Panc1 (cell line): Measurements from ENCODE around the gene TTC28. TPM values are rescaled to one million over a fixed set of nuclear protein-coding genes. Genes with fewer than 3 reads are reported as not detected.

ENCODE experiments used
- ATAC-seq: fragments of 200-7000 bp; cut with Tn5 transposase; 2 replicates; pipeline ENCODE4 v1.9.1; 2020; ENCODE audit warnings: mild to moderate bottlenecking, moderate library complexity
- BruUV-seq: library from RNA; stranded (reverse); fragments of 400-500 nt; replicated peaks from 2 replicates; lab custom pipeline; 2021; lab: Mats Ljungman, UMichigan
- CTCF ChIA-PET: fragments of 300-600 bp; sonication (Branson Sonifier 250); formaldehyde crosslinking; loops from one replicate; lab custom pipeline; 2022; ENCODE audit warnings: antibody characterized with exemption; lab: Charles Lee
- POLR2A ChIA-PET: fragments of 300-600 bp; sonication (Branson Sonifier 250); formaldehyde crosslinking; loops from one replicate; lab custom pipeline; 2022; ENCODE audit warnings: antibody characterized with exemption; lab: Charles Lee
- DNase-seq: peaks from one replicate; pipeline ENCODE4 v3.0.0-alpha.2; 2010; ENCODE audit warnings: low read depth, low spot score
- H3K27ac ChIP-seq: 2 replicates; pipeline ENCODE4 v1.5.1; 2011; ENCODE audit warnings: mild to moderate bottlenecking, low read length, inconsistent platforms
- H3K27me3 ChIP-seq: fragments of 200-500 bp; sonication (Bioruptor generic); 2 replicates; pipeline ENCODE4 v1.6.0; 2014; ENCODE audit warnings: low read length, inconsistent platforms; ENCODE audit not compliant: control insufficient read depth, insufficient read depth
- H3K36me3 ChIP-seq: fragments of 200-500 bp; sonication (Bioruptor generic); 2 replicates; pipeline ENCODE4 v1.5.1; 2014; ENCODE audit warnings: inconsistent platforms, mild to moderate bottlenecking, low read length, moderate library complexity; ENCODE audit not compliant: control insufficient read depth, insufficient read depth
- H3K4me1 ChIP-seq: 2 replicates; pipeline ENCODE4 v1.5.1; 2011; ENCODE audit warnings: inconsistent platforms, mild to moderate bottlenecking, low read length, moderate library complexity; ENCODE audit not compliant: control insufficient read depth, insufficient read depth
- H3K4me3 ChIP-seq, 2 experiments: 2 replicates each; pipeline ENCODE4 v1.5.1; 2011 to 2012; ENCODE audit warnings: low read depth in 2 of 2, low read length in 2 of 2, mild to moderate bottlenecking in 2 of 2, inconsistent platforms in 1 of 2, moderate library complexity in 1 of 2
- H3K9me3 ChIP-seq: fragments of 200-500 bp; sonication (Bioruptor generic); 2 replicates; pipeline ENCODE4 v1.5.1; 2014; ENCODE audit warnings: low read depth, mild to moderate bottlenecking, inconsistent platforms, low read length, moderate library complexity; ENCODE audit not compliant: control insufficient read depth, insufficient read depth
- POLR2AphosphoS5 ChIP-seq: IDR thresholded peaks from 2 replicates; pipeline ENCODE4 v1.6.1; 2012; ENCODE audit warnings: mild to moderate bottlenecking, low read depth, low read length, moderate library complexity
- SIN3A ChIP-seq: IDR thresholded peaks from 2 replicates; pipeline ENCODE4 v1.6.1; 2012; ENCODE audit warnings: low read depth, mild to moderate bottlenecking, low read length, moderate library complexity, borderline replicate concordance; ENCODE audit not compliant: insufficient read depth
- TCF7L2 ChIP-seq: IDR thresholded peaks from 2 replicates; pipeline ENCODE4 v1.6.1; 2011; ENCODE audit warnings: mild to moderate bottlenecking, low read depth, low read length, inconsistent platforms
- in situ Hi-C: cut with HindIII; loops from 2 replicates; pipeline ENCODE4 v1.10.0; 2016; ENCODE audit warnings: low sequenced_read_pairs, low pct_unique_long_range_greater_than_20kb
- intact Hi-C: fragments of 100-400 bp; cut with micrococcal nuclease; formaldehyde crosslinking; loops from one replicate; pipeline ENCODE4 v1.10.0; 2022; ENCODE audit not compliant: unreplicated experiment
- total RNA-seq: library from RNA; stranded (reverse); gene quantifications from one replicate; pipeline ENCODE4 v1.2.1, GENCODE V29; 2021; ENCODE audit not compliant: unreplicated experiment
- TF ChIP-seq, protein P1 (sequence below), 2 experiments: IDR thresholded peaks; 2 replicates each; pipeline ENCODE4 v1.6.1; 2011 to 2012; ENCODE audit warnings: low read depth in 2 of 2, control low read depth in 1 of 2, low read length in 1 of 2, mild to moderate bottlenecking in 1 of 2, moderate library complexity in 1 of 2; ENCODE audit not compliant: insufficient read depth in 1 of 2
- TF ChIP-seq, protein P2 (sequence below): fragments of 450-650 bp; IDR thresholded peaks from 2 replicates; pipeline ENCODE4 v1.5.1; 2017; ENCODE audit warnings: mild to moderate bottlenecking

Gene TTC28
- total RNA-seq, 1 experiment from 2014 or later, result 24.8 TPM

DNA sequence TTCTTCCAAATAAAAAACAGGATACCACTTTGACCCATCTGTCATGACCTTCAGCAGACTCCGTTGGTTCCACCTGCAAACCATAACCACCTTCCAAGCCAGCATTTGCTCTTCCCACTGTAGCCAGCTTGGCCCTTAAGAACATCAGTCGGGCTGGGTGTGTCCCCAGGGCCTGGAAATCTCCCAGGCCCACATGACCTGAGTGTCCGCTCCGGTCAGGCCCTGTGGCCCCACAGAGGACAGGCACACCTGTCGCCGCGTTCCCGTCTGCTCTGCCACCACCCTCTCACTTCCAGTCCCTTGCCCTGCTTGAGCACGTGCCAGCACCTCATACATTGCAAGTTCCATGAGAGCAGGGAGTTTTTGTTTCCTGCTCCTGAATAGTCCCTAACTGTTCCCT, 694.9 kb downstream of the TTC28 start:
- ChIA-PET CTCF (no interaction called here), POLR2A (no interaction called here)
- in situ Hi-C loops, result no loop called here
- Histone ChIP-seq H3K27ac (no peak overlapping the region), H3K4me1 (no peaks in the 10 kb centered on the region), H3K4me3 (no peak overlapping the region), H3K27me3 (no peaks in the 10 kb centered on the region), H3K36me3 (no peaks in the 10 kb centered on the region; the same call in 1 of the 2 replicates), H3K9me3 (no peaks in the 10 kb centered on the region)
- DNase-seq (no peak), ATAC-seq (no peak)
- BruUV-seq, result no TSS peak
- TF ChIP-seq TCF7L2 (no peak), SIN3A (no peak), POLR2AphosphoS5 (no peak)
- TF ChIP-seq, protein P1, sequence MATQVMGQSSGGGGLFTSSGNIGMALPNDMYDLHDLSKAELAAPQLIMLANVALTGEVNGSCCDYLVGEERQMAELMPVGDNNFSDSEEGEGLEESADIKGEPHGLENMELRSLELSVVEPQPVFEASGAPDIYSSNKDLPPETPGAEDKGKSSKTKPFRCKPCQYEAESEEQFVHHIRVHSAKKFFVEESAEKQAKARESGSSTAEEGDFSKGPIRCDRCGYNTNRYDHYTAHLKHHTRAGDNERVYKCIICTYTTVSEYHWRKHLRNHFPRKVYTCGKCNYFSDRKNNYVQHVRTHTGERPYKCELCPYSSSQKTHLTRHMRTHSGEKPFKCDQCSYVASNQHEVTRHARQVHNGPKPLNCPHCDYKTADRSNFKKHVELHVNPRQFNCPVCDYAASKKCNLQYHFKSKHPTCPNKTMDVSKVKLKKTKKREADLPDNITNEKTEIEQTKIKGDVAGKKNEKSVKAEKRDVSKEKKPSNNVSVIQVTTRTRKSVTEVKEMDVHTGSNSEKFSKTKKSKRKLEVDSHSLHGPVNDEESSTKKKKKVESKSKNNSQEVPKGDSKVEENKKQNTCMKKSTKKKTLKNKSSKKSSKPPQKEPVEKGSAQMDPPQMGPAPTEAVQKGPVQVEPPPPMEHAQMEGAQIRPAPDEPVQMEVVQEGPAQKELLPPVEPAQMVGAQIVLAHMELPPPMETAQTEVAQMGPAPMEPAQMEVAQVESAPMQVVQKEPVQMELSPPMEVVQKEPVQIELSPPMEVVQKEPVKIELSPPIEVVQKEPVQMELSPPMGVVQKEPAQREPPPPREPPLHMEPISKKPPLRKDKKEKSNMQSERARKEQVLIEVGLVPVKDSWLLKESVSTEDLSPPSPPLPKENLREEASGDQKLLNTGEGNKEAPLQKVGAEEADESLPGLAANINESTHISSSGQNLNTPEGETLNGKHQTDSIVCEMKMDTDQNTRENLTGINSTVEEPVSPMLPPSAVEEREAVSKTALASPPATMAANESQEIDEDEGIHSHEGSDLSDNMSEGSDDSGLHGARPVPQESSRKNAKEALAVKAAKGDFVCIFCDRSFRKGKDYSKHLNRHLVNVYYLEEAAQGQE (IDR thresholded peaks at IDR 0.05; ENCODE audit: insufficient read depth in 1 of 2, low read depth in 2 of 2, low read length in 1 of 2), result no peak
- TF ChIP-seq, protein P2, sequence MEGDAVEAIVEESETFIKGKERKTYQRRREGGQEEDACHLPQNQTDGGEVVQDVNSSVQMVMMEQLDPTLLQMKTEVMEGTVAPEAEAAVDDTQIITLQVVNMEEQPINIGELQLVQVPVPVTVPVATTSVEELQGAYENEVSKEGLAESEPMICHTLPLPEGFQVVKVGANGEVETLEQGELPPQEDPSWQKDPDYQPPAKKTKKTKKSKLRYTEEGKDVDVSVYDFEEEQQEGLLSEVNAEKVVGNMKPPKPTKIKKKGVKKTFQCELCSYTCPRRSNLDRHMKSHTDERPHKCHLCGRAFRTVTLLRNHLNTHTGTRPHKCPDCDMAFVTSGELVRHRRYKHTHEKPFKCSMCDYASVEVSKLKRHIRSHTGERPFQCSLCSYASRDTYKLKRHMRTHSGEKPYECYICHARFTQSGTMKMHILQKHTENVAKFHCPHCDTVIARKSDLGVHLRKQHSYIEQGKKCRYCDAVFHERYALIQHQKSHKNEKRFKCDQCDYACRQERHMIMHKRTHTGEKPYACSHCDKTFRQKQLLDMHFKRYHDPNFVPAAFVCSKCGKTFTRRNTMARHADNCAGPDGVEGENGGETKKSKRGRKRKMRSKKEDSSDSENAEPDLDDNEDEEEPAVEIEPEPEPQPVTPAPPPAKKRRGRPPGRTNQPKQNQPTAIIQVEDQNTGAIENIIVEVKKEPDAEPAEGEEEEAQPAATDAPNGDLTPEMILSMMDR, result no peak
- intact Hi-C loops, result no loop called here

DNA sequence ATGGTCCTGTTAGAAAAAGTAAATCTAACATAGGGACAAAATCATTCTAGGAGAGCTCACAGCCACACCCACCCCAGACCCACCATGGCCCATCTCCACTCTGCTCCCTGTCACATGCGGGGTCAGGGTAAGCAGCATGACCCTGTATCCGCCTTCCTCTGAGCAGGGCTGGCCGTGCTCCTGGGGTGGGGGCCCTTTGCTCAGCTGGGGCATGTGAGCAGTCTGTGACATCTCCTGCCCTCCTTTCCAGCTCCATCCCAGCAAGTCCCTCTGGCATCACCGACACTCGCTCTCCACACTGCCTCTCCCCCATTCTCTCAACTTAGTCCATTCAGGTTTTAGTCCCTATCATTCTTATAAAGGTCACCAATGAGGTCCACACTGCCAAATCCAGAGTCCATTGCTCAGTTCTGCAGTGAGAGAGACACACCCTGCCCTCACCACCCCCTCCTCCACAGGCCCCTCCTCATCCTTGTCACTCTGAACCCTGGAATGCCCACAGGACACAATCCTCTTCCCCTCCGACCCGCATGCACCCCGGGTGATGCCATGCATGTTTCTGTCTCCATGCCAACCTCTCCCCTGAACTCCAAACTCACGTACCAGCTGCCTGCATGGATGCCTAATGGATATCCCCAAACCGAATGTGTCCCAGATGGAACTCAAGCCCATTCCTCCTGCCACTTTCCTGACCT, 695.5 kb downstream of the TTC28 start:
- TF ChIP-seq POLR2AphosphoS5 (no peak), TCF7L2 (no peak), SIN3A (no peak)
- TF ChIP-seq, protein P1 (IDR thresholded peaks at IDR 0.05; ENCODE audit: insufficient read depth in 1 of 2, low read depth in 2 of 2, low read length in 1 of 2), result no peak
- Histone ChIP-seq H3K9me3 (no peaks in the 10 kb centered on the region), H3K27ac (no peak overlapping the region), H3K4me3 (no peak overlapping the region), H3K27me3 (no peaks in the 10 kb centered on the region), H3K4me1 (no peaks in the 10 kb centered on the region), H3K36me3 (no peaks in the 10 kb centered on the region; the same call in 1 of the 2 replicates)
- no TSS peak for BruUV-seq
- intact Hi-C loops (no loop called here), in situ Hi-C loops (no loop called here)
- DNase-seq (no peak), ATAC-seq (no peak)
- POLR2A ChIA-PET, result no interaction called here
- CTCF ChIA-PET, result no interaction called here
